ENCODE results near the gene ITPK1.

DNA sequence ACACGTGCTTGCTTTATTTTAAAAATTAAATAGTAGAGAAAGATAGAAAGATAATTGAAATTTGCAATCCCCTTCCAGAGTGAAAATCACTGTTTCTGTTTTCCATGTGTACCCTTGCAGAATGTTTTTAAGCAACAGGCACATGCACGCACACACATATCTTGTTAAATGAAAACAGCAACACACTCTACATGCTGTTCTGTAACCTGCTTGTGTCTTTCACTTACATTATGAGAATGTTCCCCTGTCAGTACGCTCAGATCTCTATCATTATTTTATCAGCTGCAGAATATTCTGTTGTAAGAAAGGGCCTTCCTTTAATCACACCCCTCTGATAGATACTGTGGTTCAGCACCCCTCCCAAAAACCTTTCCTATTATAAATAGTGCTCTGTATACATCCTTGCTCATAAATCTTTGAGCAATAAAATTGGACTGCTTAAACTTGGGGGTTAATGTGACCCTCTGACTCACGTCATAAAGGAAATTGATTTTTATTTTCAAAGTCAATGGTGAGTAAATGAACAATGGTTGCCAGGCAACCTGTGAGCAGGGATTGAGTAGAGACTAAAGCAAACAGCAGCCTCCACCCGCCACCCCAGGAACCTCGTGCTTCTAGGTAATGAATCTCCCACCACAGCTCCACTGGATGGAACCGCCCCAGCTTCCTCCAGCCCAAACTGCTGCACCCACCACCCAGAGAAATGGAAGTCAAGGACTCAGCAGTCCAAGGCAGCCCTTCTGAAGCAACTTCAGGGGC lies 224.7 kb downstream of the ITPK1 start:
- TF ChIP-seq POLR2A (IDR thresholded peaks at IDR 0.05): no peak
- TF ChIP-seq, protein P1, sequence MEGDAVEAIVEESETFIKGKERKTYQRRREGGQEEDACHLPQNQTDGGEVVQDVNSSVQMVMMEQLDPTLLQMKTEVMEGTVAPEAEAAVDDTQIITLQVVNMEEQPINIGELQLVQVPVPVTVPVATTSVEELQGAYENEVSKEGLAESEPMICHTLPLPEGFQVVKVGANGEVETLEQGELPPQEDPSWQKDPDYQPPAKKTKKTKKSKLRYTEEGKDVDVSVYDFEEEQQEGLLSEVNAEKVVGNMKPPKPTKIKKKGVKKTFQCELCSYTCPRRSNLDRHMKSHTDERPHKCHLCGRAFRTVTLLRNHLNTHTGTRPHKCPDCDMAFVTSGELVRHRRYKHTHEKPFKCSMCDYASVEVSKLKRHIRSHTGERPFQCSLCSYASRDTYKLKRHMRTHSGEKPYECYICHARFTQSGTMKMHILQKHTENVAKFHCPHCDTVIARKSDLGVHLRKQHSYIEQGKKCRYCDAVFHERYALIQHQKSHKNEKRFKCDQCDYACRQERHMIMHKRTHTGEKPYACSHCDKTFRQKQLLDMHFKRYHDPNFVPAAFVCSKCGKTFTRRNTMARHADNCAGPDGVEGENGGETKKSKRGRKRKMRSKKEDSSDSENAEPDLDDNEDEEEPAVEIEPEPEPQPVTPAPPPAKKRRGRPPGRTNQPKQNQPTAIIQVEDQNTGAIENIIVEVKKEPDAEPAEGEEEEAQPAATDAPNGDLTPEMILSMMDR (IDR thresholded peaks at IDR 0.05): no peak

All from thyroid gland (tissue), 4 donors.